Stimulated activated CD4-positive, alpha-beta T cell treated with anti-CD3 and anti-CD28 coated beads, Interleukin-4, amount 100 ng/mL, for 4 hours (primary cell): ENCODE measurements around the gene SHOC1.
A peak's percentile ranks its signal among the peaks of the same experiment; 100 is the strongest.
"Not testable (repeated sequence)": the region's sequence is repeated elsewhere in the genome, so short reads cannot be mapped to it uniquely, and the experiment has no call there.

ENCODE experiments used
- DNase-seq, 2 experiments: peaks; one replicate each; pipeline ENCODE4 v3.0.0-alpha.2; 2020

The SHOC1 gene

GRCh38 chr9:111804636-111805035, 9.9 kb upstream of the SHOC1 start:
- no peak for DNase-seq

GRCh38 chr9:111803924-111804323, 9.2 kb upstream of the SHOC1 start:
- DNase-seq = peak in 1 of 2 experiments; percentile 2

- no peak for DNase-seq
Observed at GRCh38 chr9:111799915-111800526, 5.3 kb upstream of the SHOC1 start.

- DNase-seq = no peak
Observed at GRCh38 chr9:111799506-111799905, 4.8 kb upstream of the SHOC1 start.

- DNase-seq = no peak
Observed at GRCh38 chr9:111798786-111799185, 4.0 kb upstream of the SHOC1 start.

- no peak for DNase-seq
Observed at GRCh38 chr9:111795557-111795839, 761 bp upstream of the SHOC1 start.

GRCh38 chr9:111791821-111792220, 2.9 kb downstream of the SHOC1 start:
- not testable (repeated sequence) for DNase-seq

GRCh38 chr9:111789881-111790280, 4.9 kb downstream of the SHOC1 start:
- DNase-seq = no peak

GRCh38 chr9:111783857-111784256, 10.9 kb downstream of the SHOC1 start:
- DNase-seq = no peak

GRCh38 chr9:111783424-111783823, 11.3 kb downstream of the SHOC1 start:
- no peak for DNase-seq

GRCh38 chr9:111766066-111766465, 28.7 kb downstream of the SHOC1 start:
- DNase-seq = no peak

GRCh38 chr9:111762556-111762955, 32.2 kb downstream of the SHOC1 start:
- DNase-seq = no peak

- peak; percentile 6 to 32 for DNase-seq
Observed at GRCh38 chr9:111759762-111760639, 34.7 kb downstream of the SHOC1 start.

- no peak for DNase-seq
Observed at GRCh38 chr9:111754800-111755199, 39.9 kb downstream of the SHOC1 start.

GRCh38 chr9:111752455-111752854, 42.3 kb downstream of the SHOC1 start:
- no peak for DNase-seq
